ENCODE results near the gene IMMP2L. TPM values are rescaled to one million over a fixed set of nuclear protein-coding genes. Genes with fewer than 3 reads are reported as not detected.
"Not testable (repeated sequence)": the region's sequence is repeated elsewhere in the genome, so short reads cannot be mapped to it uniquely, and the experiment has no call there.

The IMMP2L gene
- total RNA-seq, 1 donor, result 8.2 TPM

DNA sequence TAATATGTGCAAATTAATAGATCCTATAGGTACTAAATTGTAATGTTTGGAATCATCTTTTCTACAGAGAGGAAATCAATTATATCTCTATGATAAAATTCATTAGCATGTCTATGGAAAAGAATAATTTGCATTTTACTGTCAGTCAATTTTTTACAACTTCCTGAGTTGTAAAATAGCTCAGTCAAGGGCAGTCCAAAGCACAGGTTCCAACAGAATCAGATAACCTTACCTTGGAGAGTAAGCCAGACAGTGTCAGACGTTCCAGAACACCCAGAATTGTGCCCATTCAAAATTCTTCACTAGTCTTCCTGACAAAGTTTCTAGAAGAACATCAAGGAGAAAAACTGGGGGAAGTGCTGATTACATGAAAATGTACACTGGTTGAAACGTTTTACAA lies 31.1 kb upstream of the IMMP2L start:
- no peak overlapping the region for H3K4me3 ChIP-seq (ENCODE audit: low read depth, low read length)
- no peak for DNase-seq (ENCODE audit: low read depth)
- no peak for TF ChIP-seq CTCF (IDR thresholded peaks at IDR 0.05; ENCODE audit: insufficient read depth, low read depth, low read length)

- peak; percentile 3 for DNase-seq (ENCODE audit: low read depth)
Measured at GRCh38 chr7:111588065-111588433, 25.8 kb upstream of the IMMP2L start.

DNA sequence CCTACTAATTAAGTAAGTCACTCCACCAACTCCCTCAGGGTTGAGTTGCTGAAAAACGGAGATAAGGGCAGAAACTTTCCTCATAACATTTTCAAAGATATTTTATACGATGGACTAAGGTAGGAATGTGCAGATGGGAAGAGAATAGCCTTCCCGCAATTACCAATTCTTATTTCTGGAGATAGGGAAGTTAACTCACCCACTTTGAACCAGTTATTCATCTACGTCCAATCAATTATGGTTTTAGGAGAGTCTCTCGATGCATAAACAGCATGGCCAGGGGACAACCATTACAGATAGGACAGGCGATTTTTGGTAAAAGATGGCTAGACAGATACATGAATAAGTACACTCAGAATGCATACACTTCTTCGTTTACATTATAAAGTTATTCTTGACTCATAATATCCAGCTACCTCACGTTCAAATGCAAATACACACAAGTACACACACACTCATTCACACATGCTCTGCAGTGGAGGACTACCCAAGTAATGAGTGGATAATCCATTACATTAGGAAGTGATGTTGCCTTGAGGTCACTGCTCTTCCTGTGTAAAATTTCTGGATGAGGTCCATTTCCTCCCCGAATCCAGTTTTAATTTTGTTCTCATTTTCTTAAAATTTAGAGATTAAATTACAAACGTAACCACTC lies 25.2 kb upstream of the IMMP2L start:
- no peak for DNase-seq (ENCODE audit: low read depth)
- no peak for TF ChIP-seq CTCF (IDR thresholded peaks at IDR 0.05; ENCODE audit: insufficient read depth, low read depth, low read length)
- H3K4me3 ChIP-seq (ENCODE audit: low read depth, low read length), result no peak overlapping the region

More at GRCh38 chr7:111588065-111588433, 25.8 kb upstream of the IMMP2L start:
- no peak for TF ChIP-seq CTCF (IDR thresholded peaks at IDR 0.05; ENCODE audit: insufficient read depth, low read depth, low read length)
- H3K4me3 ChIP-seq (ENCODE audit: low read depth, low read length), result no peak overlapping the region

- H3K4me3 ChIP-seq (ENCODE audit: low read depth, low read length), result no peak overlapping the region
- no peak for DNase-seq (ENCODE audit: low read depth)
- no peak for TF ChIP-seq CTCF (IDR thresholded peaks at IDR 0.05; ENCODE audit: insufficient read depth, low read depth, low read length)
Measured at GRCh38 chr7:111586711-111587409, 24.6 kb upstream of the IMMP2L start.

DNA sequence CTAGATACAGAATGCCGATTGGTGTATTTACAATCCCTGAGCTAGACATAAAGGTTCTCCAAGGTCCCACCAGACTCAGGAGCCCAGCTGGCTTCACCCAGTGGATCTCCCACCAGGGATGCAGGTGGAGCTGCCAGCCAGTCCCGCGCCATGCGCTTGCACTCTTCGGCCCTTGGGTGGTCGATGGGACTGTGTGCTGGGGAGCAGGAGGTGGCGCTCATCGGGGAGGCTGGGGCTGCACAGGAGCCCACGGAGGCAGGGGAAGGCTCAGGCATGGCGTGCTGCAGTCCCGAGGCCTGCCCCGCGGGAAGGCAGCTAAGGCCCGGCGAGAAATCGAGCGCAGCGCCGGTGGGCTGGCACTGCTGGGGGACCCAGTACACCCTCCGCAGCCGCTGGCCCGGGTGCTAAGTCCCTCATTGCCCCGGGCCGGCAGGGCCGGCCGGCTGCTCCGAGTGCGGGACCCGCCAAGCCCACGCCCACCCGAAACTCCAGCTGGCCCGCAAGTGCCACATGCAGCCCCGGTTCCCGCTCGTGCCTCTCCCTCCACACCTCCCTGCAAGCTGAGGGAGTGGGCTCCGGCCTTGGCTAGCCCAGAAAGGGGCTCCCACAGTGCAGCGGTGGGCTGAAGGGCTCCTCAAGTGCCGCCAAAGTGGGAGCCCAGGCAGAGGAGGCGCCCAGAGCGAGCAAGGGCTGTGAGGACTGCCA lies 19.6 kb upstream of the IMMP2L start:
- DNase-seq (ENCODE audit: low read depth); H3K4me3 ChIP-seq (ENCODE audit: low read depth, low read length): not testable (repeated sequence)

DNA sequence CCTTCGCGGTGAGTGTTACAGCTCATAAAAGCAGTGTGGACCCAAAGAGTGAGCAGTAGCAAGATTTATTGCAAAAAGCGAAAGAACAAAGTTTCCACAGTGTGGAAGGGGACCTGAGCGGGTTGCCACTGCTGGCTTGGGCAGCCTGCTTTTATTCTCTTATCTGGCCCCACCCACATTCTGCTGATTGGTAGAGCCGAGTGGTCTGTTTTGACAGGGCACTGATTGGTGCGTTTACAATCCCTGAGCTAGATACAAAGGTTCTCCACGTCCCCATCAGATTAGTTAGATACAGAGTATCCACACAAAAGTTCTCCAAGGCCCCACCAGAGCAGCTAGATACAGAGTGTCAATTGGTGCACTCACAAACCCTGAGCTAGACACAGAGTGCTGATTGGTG lies 18.9 kb upstream of the IMMP2L start:
- not testable (repeated sequence) for DNase-seq (ENCODE audit: low read depth)

DNA sequence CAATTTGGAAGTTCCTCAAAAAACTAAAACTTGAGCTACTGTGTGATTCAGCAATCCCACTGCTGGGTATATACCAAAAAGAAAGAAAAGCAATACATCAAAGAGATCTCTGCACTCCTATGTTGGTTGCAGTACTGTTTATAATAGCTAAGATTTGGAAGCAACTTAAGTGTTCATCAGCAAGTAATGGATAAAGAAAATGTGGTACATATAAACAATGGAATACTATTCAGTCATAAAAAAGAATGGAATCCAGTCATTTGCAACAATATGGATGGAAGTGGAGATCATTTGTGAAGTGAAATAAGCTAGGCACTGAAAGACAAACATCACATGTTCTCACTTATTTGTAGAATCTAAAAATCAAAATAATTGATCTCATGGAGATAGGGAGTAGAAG lies 16.5 kb upstream of the IMMP2L start:
- no peak for TF ChIP-seq CTCF (IDR thresholded peaks at IDR 0.05; ENCODE audit: insufficient read depth, low read depth, low read length)
- H3K4me3 ChIP-seq (ENCODE audit: low read depth, low read length), result no peak overlapping the region

More for the DNA sequence above, 18.9 kb upstream of the IMMP2L start:
- H3K4me3 ChIP-seq (ENCODE audit: low read depth, low read length), result not testable (repeated sequence)

More for the DNA sequence above, 16.5 kb upstream of the IMMP2L start:
- DNase-seq (ENCODE audit: low read depth), result no peak

All from fibroblast of villous mesenchyme (primary cell).